HG03139 (cell line): Measurements from ENCODE around the gene ERCC1.

Experiments used
- ATAC-seq: cut with Tn5 transposase; IDR thresholded peaks from one replicate; pipeline ENCODE4 v1.9.1; 2021; ENCODE audit not compliant: unreplicated experiment

ERCC1 gene

GRCh38 chr19:45423589-45424190, at the start of gene ERCC1:
Gene ERCC1, minus strand, starts transcription at chr19:45423917. Its CDS starts 543 bp downstream, at chr19:45423374.
- peak; percentile 54 for ATAC-seq

GRCh38 chr19:45473367-45473681, 49.6 kb upstream of the ERCC1 start:
- no peak for ATAC-seq

GRCh38 chr19:45472563-45473366, 49.0 kb upstream of the ERCC1 start:
- no peak for ATAC-seq

DNA sequence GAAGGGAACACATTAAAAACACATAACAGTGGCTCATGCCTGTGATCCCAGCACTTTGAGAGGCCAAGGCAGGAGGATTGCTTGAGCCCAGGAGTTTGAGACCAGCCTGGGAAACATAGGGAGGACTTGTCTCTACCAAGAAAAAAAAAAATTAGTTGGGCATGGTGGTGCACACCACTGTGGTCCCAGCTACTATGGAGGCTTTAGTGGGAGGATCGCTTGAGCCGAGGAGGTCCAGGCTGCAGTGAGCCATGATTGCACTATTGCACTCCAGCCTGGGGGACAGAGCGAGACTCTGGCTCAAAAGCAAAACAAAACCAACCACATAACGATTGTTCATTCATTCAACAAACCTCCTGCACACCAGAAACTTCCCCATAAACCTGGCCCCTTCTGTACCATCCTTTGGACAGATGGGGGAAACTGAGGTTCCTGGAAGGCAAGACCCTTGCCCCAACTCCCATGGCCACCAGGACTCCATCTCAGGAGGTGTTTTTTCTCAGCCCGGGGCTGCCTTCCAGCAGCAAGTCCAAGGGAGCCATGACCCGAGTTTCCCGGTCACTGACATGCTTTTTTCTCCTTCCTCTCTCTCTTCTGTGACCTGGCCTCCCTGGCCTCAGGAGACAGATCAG, 48.3 kb upstream of the ERCC1 start:
- ATAC-seq = no peak

DNA sequence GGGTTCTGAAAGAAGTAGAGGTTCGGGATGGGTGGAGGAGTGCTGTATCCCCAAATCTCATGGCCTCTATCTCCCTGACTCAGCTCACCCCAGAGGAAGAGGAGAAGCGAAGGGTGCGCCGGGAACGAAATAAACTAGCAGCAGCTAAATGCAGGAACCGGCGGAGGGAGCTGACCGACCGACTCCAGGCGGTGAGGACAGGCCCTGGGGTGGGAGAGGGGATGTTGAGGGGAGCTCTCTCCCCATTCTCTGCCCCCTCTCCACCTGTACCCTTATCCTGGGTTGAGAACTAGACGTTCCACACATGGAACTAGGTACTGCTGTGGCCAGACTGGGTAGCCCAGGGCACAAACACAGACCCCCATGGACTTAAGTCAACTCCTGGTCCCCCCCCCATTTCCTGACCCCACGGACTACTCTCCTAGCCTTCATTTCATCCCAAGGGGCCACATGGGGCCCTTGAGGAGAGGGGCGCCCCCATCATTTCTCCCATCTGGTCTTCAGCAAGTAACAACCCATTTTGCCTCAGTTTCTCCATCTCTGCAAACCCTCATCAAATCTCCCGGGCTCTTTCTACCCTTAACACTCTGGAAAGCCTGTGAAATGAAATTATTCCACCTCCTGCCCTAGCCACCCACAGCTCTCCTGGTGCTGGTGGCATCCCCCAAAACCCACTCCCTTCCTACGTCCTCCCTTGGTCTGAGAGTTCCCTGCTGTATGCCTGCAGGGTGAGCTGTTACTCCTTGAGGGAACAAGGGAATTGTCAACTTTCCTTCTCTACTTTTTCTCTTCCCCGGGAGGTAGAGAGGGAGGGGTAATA, 47.6 kb upstream of the ERCC1 start:
- ATAC-seq = no peak

DNA sequence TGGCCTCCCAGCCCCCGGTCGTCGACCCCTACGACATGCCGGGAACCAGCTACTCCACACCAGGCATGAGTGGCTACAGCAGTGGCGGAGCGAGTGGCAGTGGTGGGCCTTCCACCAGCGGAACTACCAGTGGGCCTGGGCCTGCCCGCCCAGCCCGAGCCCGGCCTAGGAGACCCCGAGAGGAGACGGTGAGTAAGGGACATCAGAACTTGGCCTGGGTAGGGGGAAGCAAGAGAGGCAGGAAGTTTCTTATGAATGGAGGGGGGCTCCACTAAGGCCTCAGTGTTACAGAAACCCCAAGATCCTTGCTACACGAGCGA, 47.0 kb upstream of the ERCC1 start:
- ATAC-seq = no peak

GRCh38 chr19:45469945-45470761, 46.4 kb upstream of the ERCC1 start:
- ATAC-seq = no peak

GRCh38 chr19:45469132-45469944, 45.6 kb upstream of the ERCC1 start:
- ATAC-seq = peak; percentile 54

DNA sequence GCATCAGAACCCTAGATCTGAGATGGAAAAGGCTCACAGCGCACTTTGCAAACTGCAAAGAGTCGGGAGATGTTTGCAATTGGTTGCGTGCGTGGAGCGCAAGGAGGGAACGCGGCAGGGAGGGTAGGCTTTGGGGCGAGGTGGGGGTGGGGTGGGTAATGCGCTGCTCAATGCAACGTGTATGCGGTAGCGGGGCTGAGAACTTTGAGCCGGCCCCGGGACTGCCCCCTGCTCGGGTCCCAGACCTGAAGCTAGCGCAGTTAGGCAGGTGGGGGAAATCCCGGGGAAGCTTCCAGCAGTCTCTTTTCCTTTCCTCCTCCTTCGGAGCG, 45.0 kb upstream of the ERCC1 start:
- peak; percentile 11 for ATAC-seq

DNA sequence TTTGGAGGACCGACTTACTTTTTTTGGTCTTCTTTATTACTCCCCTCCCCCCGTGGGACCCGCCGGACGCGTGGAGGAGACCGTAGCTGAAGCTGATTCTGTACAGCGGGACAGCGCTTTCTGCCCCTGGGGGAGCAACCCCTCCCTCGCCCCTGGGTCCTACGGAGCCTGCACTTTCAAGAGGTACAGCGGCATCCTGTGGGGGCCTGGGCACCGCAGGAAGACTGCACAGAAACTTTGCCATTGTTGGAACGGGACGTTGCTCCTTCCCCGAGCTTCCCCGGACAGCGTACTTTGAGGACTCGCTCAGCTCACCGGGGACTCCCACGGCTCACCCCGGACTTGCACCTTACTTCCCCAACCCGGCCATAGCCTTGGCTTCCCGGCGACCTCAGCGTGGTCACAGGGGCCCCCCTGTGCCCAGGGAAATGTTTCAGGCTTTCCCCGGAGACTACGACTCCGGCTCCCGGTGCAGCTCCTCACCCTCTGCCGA, 44.5 kb upstream of the ERCC1 start:
- ATAC-seq = no peak

GRCh38 chr19:45467456-45468158, 43.9 kb upstream of the ERCC1 start, which contains the start of gene FOSB:
Gene FOSB, plus strand, starts transcription at chr19:45467996. Its CDS starts 591 bp downstream, at chr19:45468587.
- ATAC-seq = peak; percentile 36

- no peak for ATAC-seq
Observed at GRCh38 chr19:45467115-45467455, 43.4 kb upstream of the ERCC1 start.

DNA sequence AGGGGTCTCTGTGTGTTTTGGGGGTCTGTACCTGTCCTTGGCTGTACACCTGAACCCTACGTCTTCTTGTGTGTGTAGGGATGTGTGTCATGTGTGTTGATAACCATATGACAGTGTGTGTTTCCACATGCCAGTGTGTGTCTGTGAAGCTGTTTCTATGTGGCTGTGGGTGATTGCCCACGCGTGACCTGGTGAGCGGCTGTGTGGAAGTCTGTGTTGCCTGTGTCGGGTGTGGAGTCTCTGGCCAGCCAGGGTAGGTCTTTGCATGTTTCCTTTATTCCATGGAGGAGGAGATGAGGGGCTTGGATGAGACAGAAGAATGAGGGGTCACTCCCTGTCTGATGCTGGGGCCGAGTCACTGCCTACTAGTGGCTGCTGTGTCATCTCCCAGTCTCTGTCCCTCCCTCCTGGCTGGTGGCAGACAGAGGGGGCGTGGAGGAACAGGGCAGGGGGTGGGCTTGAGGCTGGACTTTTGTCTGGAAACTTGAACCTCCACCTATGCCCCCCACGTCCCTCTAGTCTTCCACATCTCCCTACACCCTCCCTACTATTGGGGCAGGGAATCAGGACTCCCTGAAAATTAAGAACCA, 41.2 kb upstream of the ERCC1 start:
- ATAC-seq = no peak

DNA sequence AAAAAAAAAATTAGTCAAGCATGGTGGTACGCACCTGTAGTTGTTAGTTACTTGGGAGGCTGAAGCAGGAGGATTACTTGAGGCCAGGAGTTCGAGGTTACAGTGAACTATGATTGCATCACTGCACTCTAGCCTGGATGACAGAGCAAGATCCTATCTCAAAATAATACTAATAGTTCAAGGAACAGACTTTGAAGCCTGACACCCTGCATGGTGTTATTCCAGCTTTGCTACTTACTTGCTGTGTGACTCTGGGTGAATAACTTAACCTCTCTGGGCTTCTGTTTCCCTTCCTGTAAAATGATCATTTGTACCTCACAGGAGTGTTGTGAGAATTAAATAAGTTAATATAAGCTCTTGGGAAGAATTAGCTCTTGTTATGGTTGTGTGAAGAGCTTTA, 40.6 kb upstream of the ERCC1 start:
- no peak for ATAC-seq

GRCh38 chr19:45463241-45463640, 39.5 kb upstream of the ERCC1 start:
- no peak for ATAC-seq

DNA sequence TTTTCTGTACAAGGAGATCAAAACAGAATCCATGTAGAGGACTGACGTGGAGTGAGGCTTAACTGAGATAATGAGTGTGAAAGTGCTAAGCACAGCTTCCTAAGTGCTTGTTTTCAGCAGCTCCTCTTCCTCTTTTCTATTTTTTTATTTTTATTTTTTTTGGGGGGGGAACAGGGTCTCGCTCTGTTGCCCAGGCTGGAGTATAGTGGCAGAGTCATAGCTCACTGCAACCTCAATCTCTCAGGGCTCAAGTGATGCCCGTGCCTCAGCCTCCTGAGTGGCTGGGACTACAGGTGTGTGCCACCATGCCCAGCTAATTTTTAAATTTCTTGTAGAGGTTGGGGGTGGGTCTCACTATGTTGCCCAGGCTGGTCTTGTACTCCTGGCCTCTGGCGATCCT, 38.5 kb upstream of the ERCC1 start:
- no peak for ATAC-seq

GRCh38 chr19:45460807-45461347, 37.2 kb upstream of the ERCC1 start:
- ATAC-seq = no peak

DNA sequence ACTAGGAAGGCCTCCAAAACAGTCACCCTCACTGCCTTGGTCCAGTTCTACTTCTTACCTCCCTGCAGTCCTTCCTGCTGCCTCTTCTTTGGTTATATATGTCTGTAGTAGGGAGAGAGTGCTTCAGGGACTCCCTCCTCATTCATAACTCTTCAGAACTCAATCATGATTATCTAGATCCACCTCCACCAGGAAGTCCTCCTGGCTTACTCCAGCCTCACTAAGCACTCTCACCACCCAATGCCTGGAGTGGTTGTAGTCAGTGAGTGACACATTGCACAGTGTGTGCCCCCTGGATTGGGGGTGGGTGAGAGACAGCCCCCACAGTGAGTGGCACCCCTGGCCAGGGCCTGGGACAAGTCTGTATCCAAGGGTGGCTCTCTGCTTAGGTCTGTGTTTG, 34.1 kb upstream of the ERCC1 start:
- ATAC-seq = no peak

GRCh38 chr19:45456500-45456815, 32.7 kb upstream of the ERCC1 start:
- no peak for ATAC-seq
